Heart right ventricle (tissue), 16 donors: ENCODE data around the gene IFI27. TPM values are rescaled to one million over a fixed set of nuclear protein-coding genes. Genes with fewer than 3 reads are reported as not detected.

Experiments used
- ATAC-seq, 8 donors: fragments of 200-7000 bp; cut with Tn5 transposase; one replicate each; pipeline ENCODE4 v1.9.1; 2020; ENCODE audit warnings: mild to moderate bottlenecking in 8 of 8, moderate library complexity in 8 of 8, moderate number of reproducible peaks in 1 of 8
- DNase-seq, 2 donors: peaks; one replicate each; pipeline ENCODE4 v3.0.0-alpha.2; 2020
- H3K27ac ChIP-seq, 10 donors: fragments of 200-600 bp; sonication (generic) in 2 of 10; one replicate each; pipeline versions ENCODE4 v1.5.0 to v1.8.0; 2020 to 2022; ENCODE audit warnings: mild to moderate bottlenecking in 3 of 10
- H3K27me3 ChIP-seq, 7 donors: fragments of 200-600 bp; one replicate each; pipeline ENCODE4 v1.8.0; 2021 to 2022; ENCODE audit warnings: mild to moderate bottlenecking in 2 of 7
- H3K36me3 ChIP-seq, 9 donors: fragments of 200-600 bp; sonication (generic) in 1 of 9; one replicate each; pipeline versions ENCODE4 v1.5.0 to v1.8.0; 2020 to 2022; ENCODE audit warnings: mild to moderate bottlenecking in 2 of 9
- H3K4me1 ChIP-seq, 9 donors: fragments of 200-600 bp; sonication (generic) in 1 of 9; one replicate each; pipeline versions ENCODE4 v1.5.0 to v1.8.0; 2020 to 2022; ENCODE audit warnings: mild to moderate bottlenecking in 4 of 9
- H3K4me3 ChIP-seq, 10 donors: fragments of 200-600 bp; sonication (generic) in 2 of 10; one replicate each; pipeline versions ENCODE4 v1.5.0 to v1.8.0; 2020 to 2022; ENCODE audit warnings: mild to moderate bottlenecking in 7 of 10, moderate library complexity in 2 of 10
- H3K9me3 ChIP-seq, 11 donors: fragments of 200-600 bp in 10 of 11; sonication (generic) in 2 of 11; one replicate each; pipeline versions ENCODE4 v1.5.0 to v1.8.0; 2013 to 2022; ENCODE audit warnings: mild to moderate bottlenecking in 2 of 11, control low read depth in 1 of 11, moderate library complexity in 1 of 11
- WGBS, 2 donors: extraction: QIAGEN DNeasy Blood & Tissue Kit; methylation state at CpG; one replicate each; pipeline ENCODE4 v1.1.7; 2013; ENCODE audit warnings: inconsistent platforms in 1 of 2; 5-methylcytosine and 5-hydroxymethylcytosine counted together
- intact Hi-C, 10 donors: fragments of 100-400 bp; cut with DNase I; formaldehyde crosslinking; loops; one replicate each; pipeline versions ENCODE4 v1.11.1 to v1.14.2; 2022
- polyA plus RNA-seq, 2 donors: library from polyadenylated mRNA; stranded (reverse); fragments of 200-250 nt; gene quantifications; one replicate each; pipeline ENCODE4 v1.2.3, GENCODE V29; 2013
- total RNA-seq, 10 donors: library from RNA; stranded (reverse); fragmentation: NEBNext Ultra II Directional in 3 of 10; extraction: Animal tissue kit (Norgen Biotek cat#: 25700) in 3 of 10; gene quantifications; one replicate each; pipeline versions ENCODE4 v1.2.1 to v1.2.4, GENCODE V29; 2021 to 2023
- TF ChIP-seq, protein P1 (sequence below), 9 donors: fragments of 200-600 bp; sonication (generic) in 2 of 9; IDR thresholded peaks; one replicate each; pipeline versions ENCODE4 v1.5.0 to v1.8.0; 2021 to 2022; ENCODE audit warnings: antibody characterized with exemption in 9 of 9, mild to moderate bottlenecking in 5 of 9, moderate library complexity in 1 of 9
- donor health status: Arrhythmogenic right ventricular cardiomyopathy.
- donor health status: ischemic (EF 13 %, LVEDD 7.1; RV severe dilation, severe dysfunction).
- donor health status: healthy with polysubstance abuse.
- donor health status: DM: no; HTN: yes; CAD: no.
- donor health status: DM: no; HTN: no; CAD: no.
- donor health status: ischemic (EF 25% LVEDD 6.9; RV normal size, moderate dysfunction).
- donor health status: ischemic (EF 25% LVEDD 5.7; RV mildly dilated, moderate dysfunction).
- donor health status: healthy.
- donor health status: DM: yes; HTN: yes; CAD: no.
- donor health status: Ischemic cardiomyopathy.
- donor health status: ischemic (EF 35%, LVEDD 5.7; RV mildly dilated, moderate dysfunction).
- donor health status: nonischemic (EF 11% LVEDD 7.7; RV severe dilation, severe dysfunction).
- donor health status: DM: yes; HTN: yes; CAD: no.
- donor health status: PGD.
- donor health status: ischemic (EF 29% LVEDD 5.4; RV normal size, mild dysfunction).
- donor health status: nonischemic (EF 23%, LVEDD 6.1; RV moderate dilation, normal function).

IFI27 gene
- total and polyA plus RNA-seq, 12 donors, result 76.5 to 721 (median 174) TPM

DNA sequence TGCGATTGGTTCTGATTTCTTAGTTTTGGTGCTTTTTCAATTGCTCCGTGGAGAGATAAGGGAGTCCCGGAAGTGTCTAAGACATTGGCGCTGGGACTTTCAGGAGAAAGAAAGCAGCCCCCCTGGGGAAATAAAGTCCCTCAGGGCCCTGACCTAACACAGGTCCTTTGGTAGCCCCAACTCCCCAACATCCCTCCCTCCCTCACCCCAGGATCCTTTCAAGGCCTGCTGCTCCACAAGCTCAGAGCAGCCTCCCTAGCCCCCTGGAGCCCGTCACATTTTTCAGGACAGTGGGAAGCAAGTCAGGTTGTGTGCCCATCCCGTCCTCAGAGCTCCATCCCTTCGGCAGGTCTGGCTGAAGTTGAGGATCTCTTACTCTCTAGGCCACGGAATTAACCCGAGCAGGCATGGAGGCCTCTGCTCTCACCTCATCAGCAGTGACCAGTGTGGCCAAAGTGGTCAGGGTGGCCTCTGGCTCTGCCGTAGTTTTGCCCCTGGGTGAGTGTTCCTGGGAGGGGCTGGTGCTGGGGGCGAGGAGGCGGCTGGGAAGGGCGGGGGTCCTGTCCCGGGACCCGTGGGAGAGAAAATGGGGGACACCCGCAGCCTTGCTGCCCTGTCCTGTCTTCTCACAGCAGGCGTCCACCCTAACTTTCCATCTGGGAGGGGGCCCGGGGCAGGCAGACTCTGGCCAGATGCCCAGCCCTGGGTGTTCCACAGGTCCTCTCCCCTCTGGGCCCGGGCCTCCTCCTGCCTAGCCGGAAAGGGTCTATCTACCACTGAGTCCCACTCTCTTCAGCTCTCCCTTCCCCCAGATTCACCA lies 950 bp downstream of the IFI27 start:
- TF ChIP-seq, protein P1, sequence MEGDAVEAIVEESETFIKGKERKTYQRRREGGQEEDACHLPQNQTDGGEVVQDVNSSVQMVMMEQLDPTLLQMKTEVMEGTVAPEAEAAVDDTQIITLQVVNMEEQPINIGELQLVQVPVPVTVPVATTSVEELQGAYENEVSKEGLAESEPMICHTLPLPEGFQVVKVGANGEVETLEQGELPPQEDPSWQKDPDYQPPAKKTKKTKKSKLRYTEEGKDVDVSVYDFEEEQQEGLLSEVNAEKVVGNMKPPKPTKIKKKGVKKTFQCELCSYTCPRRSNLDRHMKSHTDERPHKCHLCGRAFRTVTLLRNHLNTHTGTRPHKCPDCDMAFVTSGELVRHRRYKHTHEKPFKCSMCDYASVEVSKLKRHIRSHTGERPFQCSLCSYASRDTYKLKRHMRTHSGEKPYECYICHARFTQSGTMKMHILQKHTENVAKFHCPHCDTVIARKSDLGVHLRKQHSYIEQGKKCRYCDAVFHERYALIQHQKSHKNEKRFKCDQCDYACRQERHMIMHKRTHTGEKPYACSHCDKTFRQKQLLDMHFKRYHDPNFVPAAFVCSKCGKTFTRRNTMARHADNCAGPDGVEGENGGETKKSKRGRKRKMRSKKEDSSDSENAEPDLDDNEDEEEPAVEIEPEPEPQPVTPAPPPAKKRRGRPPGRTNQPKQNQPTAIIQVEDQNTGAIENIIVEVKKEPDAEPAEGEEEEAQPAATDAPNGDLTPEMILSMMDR (IDR thresholded peaks at IDR 0.05), result no peak
- H3K27me3 ChIP-seq, result no peaks in the 10 kb centered on the region
- H3K4me1 ChIP-seq, result peaks cover 14 to 57% (median 43%) of the 10 kb centered on the region in 9 donors
- H3K36me3 ChIP-seq, result peaks cover 0 to 10% (median 0%) of the 10 kb centered on the region in 9 donors
- peak overlapping the region; percentile 86 to 97 (median 90) for H3K27ac ChIP-seq
- H3K4me3 ChIP-seq, result peak overlapping the region; percentile 40 to 73 (median 60)
- H3K9me3 ChIP-seq, result no peaks in the 10 kb centered on the region
- WGBS, 2 donors, result 65 to 67% methylated on average over 20 of the region's 20 CpGs
- peak in 4 of 8 donors; percentile 8 to 55 (median 24) for ATAC-seq
- intact Hi-C loops, result loop anchor here in 1 of 10 donors (2.0 kb wide), 2 partner anchors 17 to 31 kb away; partner anchors contain the start of genes DDX24, IFI27L1 and IFI27L2
- DNase-seq, result peak in 1 of 2 donors; percentile 41

DNA sequence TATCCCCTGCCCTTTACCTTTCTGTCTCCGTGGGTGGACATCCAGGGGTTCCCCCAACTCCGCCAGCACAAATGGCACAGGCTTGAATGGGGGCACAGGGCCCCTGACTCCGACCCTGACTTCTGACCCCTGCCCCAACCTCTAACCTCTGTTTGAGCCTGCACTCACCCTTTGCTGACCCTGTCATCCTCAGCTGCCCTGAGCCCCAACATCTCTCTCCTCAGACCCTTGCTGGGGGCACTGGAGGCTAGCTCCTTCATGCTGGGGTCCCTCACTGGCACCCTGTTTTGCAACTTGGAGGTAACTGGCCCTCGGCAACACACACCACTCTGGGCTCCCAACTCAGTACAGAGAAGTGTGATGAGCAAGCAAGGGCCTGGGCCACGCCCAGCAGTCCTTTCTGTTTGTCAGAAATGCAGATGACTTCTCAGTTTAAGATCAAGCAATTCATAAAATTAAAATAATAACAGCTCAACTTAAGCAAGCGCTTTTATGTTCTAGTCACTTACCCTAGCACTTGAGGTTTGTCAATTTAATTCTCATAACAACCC lies 2.1 kb downstream of the IFI27 start:
- DNase-seq, result no peak
- peak overlapping the region in 8 of 10 donors; percentile 8 to 97 (median 89) for H3K27ac ChIP-seq

DNA sequence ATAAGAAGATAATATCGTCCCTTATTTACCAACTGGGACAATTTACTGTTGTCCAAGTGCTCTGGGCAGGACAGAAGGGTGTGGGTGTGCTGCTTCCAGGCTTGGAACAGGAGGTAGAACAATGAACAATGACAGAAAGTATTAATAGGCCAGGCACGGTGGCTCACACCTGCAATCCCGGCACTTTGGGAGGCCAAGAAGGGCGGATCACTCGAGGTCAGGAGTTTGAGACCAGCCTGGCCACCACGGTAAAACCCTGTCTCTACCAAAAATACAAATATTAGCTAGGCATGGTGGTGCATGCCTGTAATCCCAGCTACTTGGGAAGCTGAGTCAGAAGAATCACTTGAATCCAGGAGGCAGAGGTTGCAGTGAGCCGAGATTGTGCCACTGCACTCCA lies 2.5 kb downstream of the IFI27 start:
- no peak for ATAC-seq
- H3K36me3 ChIP-seq, result peaks cover 0 to 14% (median 0%) of the 10 kb centered on the region in 9 donors
- no peaks in the 10 kb centered on the region for H3K27me3 ChIP-seq
- H3K4me1 ChIP-seq, result peaks cover 14 to 57% (median 43%) of the 10 kb centered on the region in 9 donors
- H3K27ac ChIP-seq, result peak overlapping the region in 8 of 10 donors; percentile 49 to 97 (median 89)
- H3K9me3 ChIP-seq, result no peaks in the 10 kb centered on the region
- H3K4me3 ChIP-seq, result peak overlapping the region in 9 of 10 donors; percentile 40 to 73 (median 62)
- intact Hi-C loops, result no loop called here
- WGBS, 2 donors, result 56 to 64% methylated on average over 7 of the region's 7 CpGs
- TF ChIP-seq, protein P1 (IDR thresholded peaks at IDR 0.05), result no peak
- no peak for DNase-seq

More for the DNA sequence above, 2.1 kb downstream of the IFI27 start:
- intact Hi-C loops, result no loop called here
- no peak for ATAC-seq
- H3K9me3 ChIP-seq, result no peaks in the 10 kb centered on the region
- TF ChIP-seq, protein P1 (IDR thresholded peaks at IDR 0.05), result no peak
- H3K36me3 ChIP-seq, result peaks cover 0 to 14% (median 0%) of the 10 kb centered on the region in 9 donors
- H3K4me1 ChIP-seq, result peaks cover 14 to 57% (median 43%) of the 10 kb centered on the region in 9 donors
- H3K27me3 ChIP-seq, result no peaks in the 10 kb centered on the region
- peak overlapping the region; percentile 40 to 73 (median 60) for H3K4me3 ChIP-seq
- 73 to 84% methylated on average over 6 of the region's 6 CpGs for WGBS, 2 donors

DNA sequence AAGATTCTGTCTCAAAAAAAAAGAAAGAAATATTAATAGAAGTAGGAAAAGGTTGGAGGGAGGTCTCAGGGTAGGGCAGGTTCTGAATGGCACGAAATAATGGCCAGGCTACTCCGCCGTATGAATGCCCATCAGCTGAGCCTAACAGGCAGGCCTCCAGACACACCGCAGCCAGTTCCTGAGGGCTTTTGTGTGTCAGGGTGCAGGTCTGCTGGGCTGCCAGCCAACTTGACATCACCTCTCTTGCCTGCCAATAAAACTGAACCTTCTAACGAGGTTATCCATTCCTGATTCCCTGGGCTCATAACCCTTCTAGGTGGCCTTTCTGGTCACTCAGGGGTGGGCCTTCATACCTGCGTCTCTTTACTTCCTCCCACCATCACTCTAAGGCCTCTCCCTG lies 3.0 kb downstream of the IFI27 start:
- WGBS, 2 donors, result 33 to 34% methylated on average over 6 of the region's 6 CpGs

More for the DNA sequence above, 3.0 kb downstream of the IFI27 start:
- peak overlapping the region in 9 of 10 donors; percentile 42 to 97 (median 89) for H3K27ac ChIP-seq
- H3K27me3 ChIP-seq, result no peaks in the 10 kb centered on the region
- TF ChIP-seq, protein P1 (IDR thresholded peaks at IDR 0.05), result no peak
- peak overlapping the region in 7 of 10 donors; percentile 48 to 73 (median 67) for H3K4me3 ChIP-seq
- intact Hi-C loops, result no loop called here
- peak in 7 of 8 donors; percentile 11 to 47 (median 27) for ATAC-seq
- peaks cover 14 to 57% (median 43%) of the 10 kb centered on the region in 9 donors for H3K4me1 ChIP-seq
- peaks cover 0 to 14% (median 0%) of the 10 kb centered on the region in 9 donors for H3K36me3 ChIP-seq
- DNase-seq, result peak; percentile 49 to 60
- no peaks in the 10 kb centered on the region for H3K9me3 ChIP-seq
